Left lung (tissue), 10 donors: ENCODE results near the gene IGF1R. TPM values are rescaled to one million over a fixed set of nuclear protein-coding genes. Genes with fewer than 3 reads are reported as not detected.

Experiments used
- ATAC-seq: fragments of 200-7000 bp; cut with Tn5 transposase; one replicate; pipeline ENCODE4 v1.9.1; 2020; ENCODE audit warnings: moderate library complexity
- DNase-seq, 4 donors: peaks; one replicate each; pipeline ENCODE4 v3.0.0-alpha.2; 2013 to 2020
- H3K27ac ChIP-seq, 2 donors: fragments of 200-600 bp; sonication (generic) in 1 of 2; one replicate each; pipeline versions ENCODE4 v1.5.0 to v1.8.0; 2020 to 2021
- H3K27me3 ChIP-seq, 2 donors: fragments of 200-600 bp; sonication (generic) in 1 of 2; one replicate each; pipeline versions ENCODE4 v1.5.0 to v1.8.0; 2020 to 2021
- H3K36me3 ChIP-seq, 2 donors: fragments of 200-600 bp; sonication (generic) in 1 of 2; one replicate each; pipeline versions ENCODE4 v1.5.0 to v1.8.0; 2020 to 2021
- H3K4me1 ChIP-seq, 2 donors: fragments of 200-600 bp; one replicate each; pipeline ENCODE4 v1.8.0; 2021
- H3K4me3 ChIP-seq, 2 donors: fragments of 200-600 bp; sonication (generic) in 1 of 2; one replicate each; pipeline versions ENCODE4 v1.5.0 to v1.8.0; 2020 to 2021; ENCODE audit warnings: mild to moderate bottlenecking in 1 of 2
- H3K9me3 ChIP-seq, 2 donors: fragments of 200-600 bp; sonication (generic) in 1 of 2; one replicate each; pipeline versions ENCODE4 v1.5.0 to v1.8.0; 2020 to 2021
- intact Hi-C, 2 donors: fragments of 100-400 bp; cut with DNase I; formaldehyde crosslinking; loops; one replicate each; pipeline versions ENCODE4 v1.11.2 to v1.14.2; 2022
- polyA plus RNA-seq, 6 donors: library from polyadenylated mRNA; unstranded; fragments of 120-200 nt; gene quantifications; one replicate each; pipeline ENCODE4 v1.2.1, GENCODE V29; 2013; ENCODE audit not compliant: insufficient read length in 6 of 6
- total RNA-seq, 2 donors: library from RNA; stranded (reverse); fragmentation: NEBNext Ultra II Directional; extraction: Animal tissue kit (Norgen Biotek cat#: 25700); gene quantifications; one replicate each; pipeline ENCODE4 v1.2.1, GENCODE V29; 2021
- TF ChIP-seq, protein P1 (sequence below), 2 donors: fragments of 200-600 bp; sonication (generic) in 1 of 2; IDR thresholded peaks; one replicate each; pipeline versions ENCODE4 v1.5.0 to v1.8.0; 2021; ENCODE audit warnings: antibody characterized with exemption in 2 of 2
- donor health status: DM: no; HTN: yes; CAD: no.
- donor health status: DM: no; HTN: no; CAD: no.

The IGF1R gene
- total and polyA plus RNA-seq, 8 donors = 32.0 to 41.0 (median 37.0) TPM

DNA sequence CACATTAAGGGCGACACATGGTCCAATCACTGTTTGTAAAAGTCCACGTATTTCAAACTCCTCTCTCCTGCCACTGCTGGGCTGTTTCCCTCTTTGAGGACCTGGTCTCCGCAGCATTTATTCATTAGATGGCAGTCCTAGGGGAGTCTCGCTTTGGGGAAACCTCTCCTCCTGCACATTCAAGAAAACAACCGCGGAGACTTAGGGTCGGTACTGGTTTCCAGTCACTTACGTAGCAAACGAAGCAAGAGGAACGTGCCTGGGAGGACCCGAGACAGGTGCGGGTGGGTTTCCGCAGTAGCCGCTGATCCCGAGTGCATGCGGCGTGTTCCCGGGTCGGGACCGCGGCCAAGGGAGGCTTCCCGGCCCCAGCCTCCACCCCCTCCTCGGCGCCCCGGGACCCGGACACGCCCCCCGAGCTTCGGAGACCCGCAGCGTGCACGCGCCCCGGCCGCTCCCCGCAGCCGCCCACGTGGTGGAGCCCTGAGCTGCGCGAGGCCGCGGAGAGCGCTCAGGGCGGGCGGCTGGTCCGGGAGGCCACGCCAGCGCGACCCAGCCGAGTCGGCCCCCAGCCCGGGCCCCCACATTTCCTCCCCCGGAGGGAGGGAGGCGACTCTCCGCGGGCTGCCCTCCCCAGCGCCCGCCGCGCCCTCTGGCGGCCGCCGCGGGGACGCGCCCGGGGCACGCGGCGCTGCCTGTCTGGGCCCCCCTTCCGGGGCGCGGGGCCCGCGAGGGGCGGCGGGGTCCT lies 1.1 kb upstream of the IGF1R start:
- TF ChIP-seq, protein P1, sequence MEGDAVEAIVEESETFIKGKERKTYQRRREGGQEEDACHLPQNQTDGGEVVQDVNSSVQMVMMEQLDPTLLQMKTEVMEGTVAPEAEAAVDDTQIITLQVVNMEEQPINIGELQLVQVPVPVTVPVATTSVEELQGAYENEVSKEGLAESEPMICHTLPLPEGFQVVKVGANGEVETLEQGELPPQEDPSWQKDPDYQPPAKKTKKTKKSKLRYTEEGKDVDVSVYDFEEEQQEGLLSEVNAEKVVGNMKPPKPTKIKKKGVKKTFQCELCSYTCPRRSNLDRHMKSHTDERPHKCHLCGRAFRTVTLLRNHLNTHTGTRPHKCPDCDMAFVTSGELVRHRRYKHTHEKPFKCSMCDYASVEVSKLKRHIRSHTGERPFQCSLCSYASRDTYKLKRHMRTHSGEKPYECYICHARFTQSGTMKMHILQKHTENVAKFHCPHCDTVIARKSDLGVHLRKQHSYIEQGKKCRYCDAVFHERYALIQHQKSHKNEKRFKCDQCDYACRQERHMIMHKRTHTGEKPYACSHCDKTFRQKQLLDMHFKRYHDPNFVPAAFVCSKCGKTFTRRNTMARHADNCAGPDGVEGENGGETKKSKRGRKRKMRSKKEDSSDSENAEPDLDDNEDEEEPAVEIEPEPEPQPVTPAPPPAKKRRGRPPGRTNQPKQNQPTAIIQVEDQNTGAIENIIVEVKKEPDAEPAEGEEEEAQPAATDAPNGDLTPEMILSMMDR (IDR thresholded peaks at IDR 0.05) = peak; percentile 50 to 59

DNA sequence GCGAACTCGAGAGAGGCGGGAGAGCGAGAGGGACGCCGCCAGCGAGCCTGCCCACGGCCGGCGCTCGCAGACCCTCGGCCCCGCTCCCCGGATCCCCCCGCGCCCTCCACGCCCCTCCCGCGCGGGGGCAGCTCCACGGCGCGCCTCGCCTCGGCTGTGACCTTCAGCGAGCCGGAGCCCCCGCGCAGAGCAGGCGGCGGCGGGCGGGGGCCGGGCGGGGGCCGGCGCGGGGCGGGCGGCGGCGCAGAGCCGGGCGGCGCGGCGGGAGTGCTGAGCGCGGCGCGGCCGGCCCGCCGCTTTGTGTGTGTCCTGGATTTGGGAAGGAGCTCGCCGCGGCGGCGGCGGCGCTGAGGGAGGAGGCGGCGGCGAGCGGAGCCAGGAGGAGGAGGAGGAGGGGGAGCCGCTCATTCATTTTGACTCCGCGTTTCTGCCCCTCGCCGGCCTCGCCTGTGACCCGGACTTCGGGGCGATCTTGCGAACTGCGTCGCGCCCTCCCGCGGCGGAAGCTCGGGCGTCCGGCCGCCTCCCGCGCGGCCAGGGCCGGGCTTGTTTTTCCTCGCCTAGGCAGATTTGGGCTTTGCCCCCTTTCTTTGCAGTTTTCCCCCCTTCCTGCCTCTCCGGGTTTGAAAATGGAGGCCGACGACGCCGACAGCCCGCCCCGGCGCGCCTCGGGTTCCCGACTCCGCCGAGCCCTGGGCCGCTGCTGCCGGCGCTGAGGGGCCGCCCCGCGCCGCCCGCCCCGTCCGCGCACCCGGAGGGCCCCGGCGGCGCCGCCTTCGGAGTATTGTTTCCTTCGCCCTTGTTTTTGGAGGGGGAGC lies 524 bp downstream of the IGF1R start:
- ATAC-seq = peak; percentile 1

More for the DNA sequence above, 1.1 kb upstream of the IGF1R start:
- Histone ChIP-seq H3K36me3 (no peaks in the 10 kb centered on the region), H3K4me1 (peaks cover 0 to 22% of the 10 kb centered on the region in 2 donors), H3K9me3 (no peaks in the 10 kb centered on the region), H3K27ac (peak overlapping the region; percentile 48 to 89), H3K27me3 (peaks cover 5 to 62% of the 10 kb centered on the region in 2 donors), H3K4me3 (peak overlapping the region; percentile 62 to 86)
- peak; percentile 68 for ATAC-seq
- DNase-seq = peak; percentile 69 to 91 (median 82)
- intact Hi-C loops = no loop called here

DNA sequence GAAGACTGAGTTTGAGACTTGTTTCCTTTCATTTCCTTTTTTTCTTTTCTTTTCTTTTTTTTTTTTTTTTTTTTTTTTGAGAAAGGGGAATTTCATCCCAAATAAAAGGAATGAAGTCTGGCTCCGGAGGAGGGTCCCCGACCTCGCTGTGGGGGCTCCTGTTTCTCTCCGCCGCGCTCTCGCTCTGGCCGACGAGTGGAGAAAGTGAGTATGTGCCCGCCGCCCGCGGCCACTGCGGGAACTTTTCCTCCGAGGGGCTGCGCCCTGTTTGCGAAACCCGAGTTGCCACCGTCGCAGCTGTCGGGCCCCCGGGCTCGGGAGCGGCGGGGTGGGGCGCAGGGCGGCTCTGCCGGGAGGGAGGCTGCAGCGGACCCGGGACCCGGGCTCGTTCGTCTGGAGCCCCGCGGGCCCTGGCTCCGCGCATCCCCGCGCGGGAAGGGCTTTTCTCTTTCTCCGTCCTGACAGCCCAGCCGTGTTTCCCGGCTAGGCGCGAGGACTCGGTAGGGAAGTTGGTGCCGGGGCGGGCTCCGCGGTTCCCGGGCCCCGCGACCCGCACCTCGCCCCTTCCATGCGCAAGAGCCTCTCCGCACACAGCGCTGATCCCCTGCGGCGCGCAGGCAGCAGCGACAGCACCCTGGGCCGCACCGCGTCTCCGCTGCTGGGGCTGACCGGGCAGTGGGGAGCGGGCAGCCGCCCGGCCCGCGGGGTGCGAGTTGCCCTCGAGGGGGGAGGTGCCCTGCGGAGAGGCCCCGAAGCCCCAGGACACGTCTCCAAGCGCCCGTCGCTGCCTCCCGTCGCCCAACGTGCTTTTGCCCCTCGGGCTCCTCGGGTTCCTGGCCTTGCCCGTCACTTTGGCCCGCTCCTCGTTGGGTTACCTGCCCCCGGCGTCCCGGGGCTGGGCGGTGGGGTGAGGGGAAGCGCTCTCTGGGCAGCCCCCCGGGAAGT lies 1.4 kb downstream of the IGF1R start:
- peak overlapping the region; percentile 84 to 86 for H3K4me3 ChIP-seq
- no peaks in the 10 kb centered on the region for H3K36me3 ChIP-seq
- intact Hi-C loops = no loop called here
- DNase-seq = peak; percentile 36 to 90 (median 58)
- H3K27ac ChIP-seq = peak overlapping the region; percentile 89 to 92
- H3K27me3 ChIP-seq = peaks cover 5 to 56% of the 10 kb centered on the region in 2 donors
- peaks cover 6 to 44% of the 10 kb centered on the region in 2 donors for H3K4me1 ChIP-seq
- peak; percentile 6 for ATAC-seq
- H3K9me3 ChIP-seq = no peaks in the 10 kb centered on the region
- TF ChIP-seq, protein P1 (IDR thresholded peaks at IDR 0.05) = peak in 1 of 2 donors; percentile 19

More for the DNA sequence above, 524 bp downstream of the IGF1R start:
- Histone ChIP-seq H3K9me3 (no peaks in the 10 kb centered on the region), H3K36me3 (no peaks in the 10 kb centered on the region), H3K4me1 (peaks cover 4 to 36% of the 10 kb centered on the region in 2 donors), H3K27me3 (peaks cover 5 to 59% of the 10 kb centered on the region in 2 donors), H3K27ac (peak overlapping the region; percentile 89 to 92), H3K4me3 (peak overlapping the region; percentile 84 to 86)
- intact Hi-C loops = no loop called here
- TF ChIP-seq, protein P1 (IDR thresholded peaks at IDR 0.05) = no peak
- peak; percentile 64 to 90 (median 70) for DNase-seq

DNA sequence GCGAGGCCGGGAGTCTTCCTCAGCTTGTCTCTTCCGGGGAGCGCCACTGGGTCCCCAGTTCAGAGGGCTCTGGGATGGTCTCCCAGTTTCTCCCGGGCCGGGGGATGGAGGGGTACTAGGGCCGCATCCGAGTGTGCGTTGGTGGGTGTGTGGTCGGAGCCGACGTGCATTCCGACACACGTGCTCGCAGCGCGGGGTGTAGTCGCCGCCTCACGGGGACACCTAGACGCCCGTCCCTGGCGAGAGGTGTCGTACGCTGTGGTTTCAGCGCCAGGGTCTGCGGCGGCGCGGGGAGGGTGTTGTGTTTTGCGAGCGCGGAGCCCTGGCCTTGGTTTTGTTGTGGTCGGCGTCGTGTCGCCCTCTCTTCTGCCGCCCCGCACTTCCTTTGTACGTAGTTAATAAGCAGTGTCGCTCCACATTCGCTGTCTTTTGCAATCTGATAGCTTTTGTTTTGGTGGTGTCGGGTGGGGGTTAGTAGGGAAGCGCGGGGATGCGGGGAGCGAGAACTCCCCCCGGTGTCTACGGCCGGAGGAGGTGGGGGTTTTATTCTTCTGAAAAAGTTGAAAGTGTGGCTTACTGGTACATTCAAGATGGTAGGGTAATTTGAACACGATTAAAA lies 2.2 kb downstream of the IGF1R start:
- DNase-seq = peak; percentile 53 to 86 (median 64)
- Histone ChIP-seq H3K36me3 (no peaks in the 10 kb centered on the region), H3K4me3 (peak overlapping the region; percentile 84 to 86), H3K27ac (peak overlapping the region; percentile 89 to 92), H3K9me3 (no peaks in the 10 kb centered on the region), H3K27me3 (peaks cover 0 to 48% of the 10 kb centered on the region in 2 donors), H3K4me1 (peaks cover 6 to 49% of the 10 kb centered on the region in 2 donors)
- intact Hi-C loops = no loop called here
- TF ChIP-seq, protein P1 (IDR thresholded peaks at IDR 0.05) = no peak
- peak; percentile 5 for ATAC-seq
